ENCODE results near the gene HAGH.
A peak's percentile ranks its signal among the peaks of the same experiment; 100 is the strongest.

- TF ChIP-seq, protein P1, sequence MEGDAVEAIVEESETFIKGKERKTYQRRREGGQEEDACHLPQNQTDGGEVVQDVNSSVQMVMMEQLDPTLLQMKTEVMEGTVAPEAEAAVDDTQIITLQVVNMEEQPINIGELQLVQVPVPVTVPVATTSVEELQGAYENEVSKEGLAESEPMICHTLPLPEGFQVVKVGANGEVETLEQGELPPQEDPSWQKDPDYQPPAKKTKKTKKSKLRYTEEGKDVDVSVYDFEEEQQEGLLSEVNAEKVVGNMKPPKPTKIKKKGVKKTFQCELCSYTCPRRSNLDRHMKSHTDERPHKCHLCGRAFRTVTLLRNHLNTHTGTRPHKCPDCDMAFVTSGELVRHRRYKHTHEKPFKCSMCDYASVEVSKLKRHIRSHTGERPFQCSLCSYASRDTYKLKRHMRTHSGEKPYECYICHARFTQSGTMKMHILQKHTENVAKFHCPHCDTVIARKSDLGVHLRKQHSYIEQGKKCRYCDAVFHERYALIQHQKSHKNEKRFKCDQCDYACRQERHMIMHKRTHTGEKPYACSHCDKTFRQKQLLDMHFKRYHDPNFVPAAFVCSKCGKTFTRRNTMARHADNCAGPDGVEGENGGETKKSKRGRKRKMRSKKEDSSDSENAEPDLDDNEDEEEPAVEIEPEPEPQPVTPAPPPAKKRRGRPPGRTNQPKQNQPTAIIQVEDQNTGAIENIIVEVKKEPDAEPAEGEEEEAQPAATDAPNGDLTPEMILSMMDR (IDR thresholded peaks at IDR 0.05), result peak in 1 of 4 donors; percentile 19
- TF ChIP-seq POLR2A (IDR thresholded peaks at IDR 0.05), result no peak
Observed at GRCh38 chr16:1865902-1866690, 39.5 kb upstream of the HAGH start.

Data from right lobe of liver (tissue), 4 donors.